Stimulated activated CD4-positive, alpha-beta T cell treated with anti-CD3 and anti-CD28 coated beads, Interleukin-4, amount 100 ng/mL, for 4 hours (primary cell): ENCODE results near the gene PGA5.

Experiments used
- DNase-seq, 2 experiments: peaks; one replicate each; pipeline ENCODE4 v3.0.0-alpha.2; 2020

PGA5 gene

DNA sequence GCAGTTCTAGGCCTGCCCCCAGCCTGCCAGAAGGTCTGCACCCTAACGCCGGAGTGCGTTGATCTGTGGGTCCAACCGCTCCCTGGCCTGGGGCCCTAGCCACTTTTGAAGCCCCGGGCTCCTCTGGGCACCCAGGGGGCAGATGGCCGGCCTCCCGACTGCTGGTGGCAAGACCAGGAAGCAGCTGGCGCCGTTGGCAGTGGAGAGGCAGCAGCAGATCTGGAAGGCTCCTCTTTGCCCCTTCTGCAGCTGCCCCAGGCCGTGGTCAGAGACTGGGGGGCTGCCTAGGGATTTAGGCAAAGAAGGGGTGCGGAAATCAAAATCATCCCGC lies 54.6 kb downstream of the PGA5 start:
- DNase-seq = no peak

GRCh38 chr11:61297341-61297740 lies 56.4 kb downstream of the PGA5 start:
- DNase-seq = no peak

DNA sequence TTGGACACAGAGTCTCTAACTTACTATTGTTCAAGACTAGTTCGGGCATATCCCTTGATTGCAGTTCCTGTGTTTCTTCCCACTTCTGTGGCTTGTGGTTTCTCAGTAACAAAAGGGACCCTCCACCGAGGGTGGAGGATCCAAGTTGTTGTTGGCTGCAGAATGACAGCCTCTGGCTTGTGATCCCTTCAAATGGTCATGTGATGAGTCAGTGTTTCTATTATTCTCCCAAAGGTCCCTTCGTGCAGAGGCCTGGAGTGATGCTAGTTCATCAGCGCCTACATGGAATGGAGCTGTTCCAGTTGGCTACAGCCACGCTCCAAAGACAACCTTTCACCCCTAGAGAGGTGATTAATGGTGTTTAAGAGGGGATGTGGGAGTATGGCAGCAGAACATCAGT lies 56.8 kb downstream of the PGA5 start:
- no peak for DNase-seq

DNA sequence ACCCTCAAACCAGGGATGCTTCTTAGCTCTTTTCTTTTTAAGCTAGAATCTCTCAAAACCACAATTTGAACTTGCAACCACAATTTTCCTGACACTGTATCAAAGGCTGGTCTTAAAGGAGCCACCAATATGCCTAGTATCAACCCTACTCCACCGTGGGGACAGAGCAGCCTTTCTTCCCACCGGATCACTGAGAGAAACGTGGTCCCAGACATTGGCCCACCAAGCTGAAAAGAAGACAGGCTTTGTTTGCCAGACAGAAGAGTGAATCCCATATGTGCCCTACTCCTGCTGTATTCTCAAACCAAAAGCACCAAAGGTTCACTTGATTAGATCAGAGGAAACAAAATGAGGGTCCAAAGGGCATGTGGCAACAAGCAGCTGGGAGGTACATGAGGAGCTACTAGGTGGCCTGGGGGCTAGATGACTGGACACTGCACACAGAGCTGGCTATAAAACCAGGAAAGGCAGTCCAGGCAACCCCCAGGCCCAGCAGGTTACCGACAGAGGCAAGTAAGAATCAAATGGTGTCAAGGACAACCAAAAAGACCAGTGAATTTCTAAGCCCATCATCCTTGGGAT lies 57.8 kb downstream of the PGA5 start:
- no peak for DNase-seq
